ENCODE measurements around the gene UTP20. TPM values are rescaled to one million over a fixed set of nuclear protein-coding genes. Genes with fewer than 3 reads are reported as not detected.
"Not testable (repeated sequence)": the region's sequence is repeated elsewhere in the genome, so short reads cannot be mapped to it uniquely, and the experiment has no call there.

The UTP20 gene
- total and polyA plus RNA-seq, 2 of the 4 experiments (the other 2 are of a cell fraction) = 6.8 to 22.0 TPM

DNA sequence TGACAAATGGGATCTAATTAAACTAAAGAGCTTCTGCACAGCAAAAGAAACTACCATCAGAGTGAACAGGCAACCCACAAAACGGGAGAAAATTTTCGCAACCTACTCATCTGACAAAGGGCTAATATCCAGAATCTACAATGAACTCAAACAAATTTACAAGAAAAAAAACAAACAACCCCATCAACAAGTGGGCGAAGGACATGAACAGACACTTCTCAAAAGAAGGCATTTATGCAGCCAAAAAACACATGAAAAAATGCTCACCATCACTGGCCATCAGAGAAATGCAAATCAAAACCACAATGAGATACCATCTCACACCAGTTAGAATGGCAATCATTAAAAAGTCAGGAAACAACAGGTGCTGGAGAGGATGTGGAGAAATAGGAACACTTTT is 111.3 kb downstream of the UTP20 start:
- H2BK20ac ChIP-seq (ENCODE audit: low read depth, low read length); H3K4ac ChIP-seq (ENCODE audit: low read depth, low read length); H3K9me3 ChIP-seq (ENCODE audit: control insufficient read depth, insufficient read depth, low read length); H4K5ac ChIP-seq (ENCODE audit: low read depth, low read length); H3K56ac ChIP-seq (ENCODE audit: extremely low read depth, insufficient read depth, low read length); H3K4me3 ChIP-seq (ENCODE audit: insufficient read depth, low read depth, low read length); H3K4me1 ChIP-seq (ENCODE audit: control insufficient read depth, insufficient read depth, low read length); DNase-seq; H3K9me1 ChIP-seq (ENCODE audit: insufficient read depth, low read length); dilution Hi-C loops (cut with HindIII; ENCODE audit: low sequenced_read_pairs, unreplicated experiment); H2AK5ac ChIP-seq (ENCODE audit: low read depth, low read length); H2AK9ac ChIP-seq (replicated peaks; ENCODE audit: low read depth, low read length, poor library complexity); H3K18ac ChIP-seq (ENCODE audit: low read depth, low read length); H2BK5ac ChIP-seq (ENCODE audit: low read depth, low read length, poor library complexity, severe bottlenecking); CTCF ChIA-PET; H3K27me3 ChIP-seq (ENCODE audit: control insufficient read depth, insufficient read depth, low read length); H3K27ac ChIP-seq (ENCODE audit: insufficient read depth, low read length); in situ Hi-C loops (cut with MboI; ENCODE audit: low sequenced_read_pairs); H3K79me1 ChIP-seq (ENCODE audit: low read depth in 1 of 2, low read length in 2 of 2); H2BK15ac ChIP-seq (ENCODE audit: low read depth, low read length); H4K20me1 ChIP-seq (ENCODE audit: insufficient read depth, low read length); H4K91ac ChIP-seq (ENCODE audit: insufficient read depth, low read depth, low read length); H4K8ac ChIP-seq (ENCODE audit: low read depth in 2 of 2, low read length in 2 of 2); H3K14ac ChIP-seq (replicated peaks; ENCODE audit: low read depth, low read length); H3K9ac ChIP-seq (ENCODE audit: low read depth, low read length); POLR2A ChIA-PET (ENCODE audit: unreplicated experiment); H2AFZ ChIP-seq (replicated peaks; ENCODE audit: low read length, poor library complexity); BruUV-seq (replicated peaks); ATAC-seq (ENCODE audit: low read depth); H3K4me2 ChIP-seq (ENCODE audit: low read depth, low read length); H3K23ac ChIP-seq (ENCODE audit: low read depth, low read length); H2BK120ac ChIP-seq (ENCODE audit: low read depth, low read length); intact Hi-C loops (cut with micrococcal nuclease): not testable (repeated sequence)
- no CpG with 5 or more reads among the region's 3 CpGs for WGBS, 2 experiments (ENCODE audit: extremely low coverage in 2 of 2, insufficient read length in 1 of 2)
- peaks cover 14% of the 10 kb centered on the region for H3K36me3 ChIP-seq (ENCODE audit: control insufficient read depth, insufficient read depth, low read length)

Data from IMR-90 (cell line).